NB4 (cell line): ENCODE data around the gene HBA1.

Experiments used
- CTCF ChIP-seq: IDR thresholded peaks from one replicate; pipeline ENCODE4 v1.5.1; 2012; ENCODE audit warnings: low read depth, low read length
- MAX ChIP-seq: IDR thresholded peaks from 2 replicates; pipeline ENCODE4 v1.6.1; 2011; ENCODE audit warnings: low read depth, low read length
- MYC ChIP-seq: IDR thresholded peaks from 2 replicates; pipeline ENCODE4 v1.6.1; 2011; ENCODE audit warnings: low read depth, low read length
- POLR2A ChIP-seq: IDR thresholded peaks from 2 replicates; pipeline ENCODE4 v1.6.1; 2011; ENCODE audit warnings: mild to moderate bottlenecking; ENCODE audit not compliant: insufficient read length; ENCODE audit errors: extremely low read depth

GRCh38 chr16:130533-131173 is 45.8 kb upstream of the HBA1 start:
- TF ChIP-seq POLR2A (no peak), CTCF (no peak), MYC (no peak), MAX (no peak)
